Measurements from ENCODE around the gene MGMT. TPM values are rescaled to one million over a fixed set of nuclear protein-coding genes. Genes with fewer than 3 reads are reported as not detected.

The MGMT gene
- polyA plus RNA-seq, 1 experiment = 10.9 TPM

DNA sequence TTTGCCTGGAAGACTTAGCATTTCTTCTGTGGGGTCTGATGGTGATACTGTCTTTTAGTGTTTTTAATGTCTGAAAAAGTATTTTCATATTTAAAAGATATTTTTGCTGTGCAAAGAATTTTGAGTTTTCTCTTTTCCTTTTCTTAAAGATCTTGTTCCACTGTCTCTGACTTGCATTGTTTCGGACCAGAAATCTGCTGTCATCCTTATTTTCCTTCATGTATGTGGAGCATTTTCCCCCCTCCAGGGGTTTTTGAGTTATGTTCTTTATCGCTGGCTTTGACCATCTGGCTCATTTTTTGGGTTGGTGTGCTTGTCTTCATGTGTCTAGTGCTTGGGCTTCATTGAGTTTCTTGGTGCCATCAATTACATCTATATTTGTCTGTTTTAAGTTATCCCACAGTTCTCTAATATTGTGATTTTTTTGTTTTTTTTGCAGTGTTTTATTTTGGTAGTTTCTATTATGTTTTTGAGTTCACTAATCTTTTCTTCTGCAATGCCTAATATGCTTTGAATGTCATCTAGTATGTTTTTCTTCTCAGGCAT is 119.9 kb downstream of the MGMT start:
- POLR2A ChIA-PET = no interaction called here
- no peaks in the 10 kb centered on the region for H3K27me3 ChIP-seq (ENCODE audit: control insufficient read depth, insufficient read depth, low read length)
- TF ChIP-seq, protein P1, sequence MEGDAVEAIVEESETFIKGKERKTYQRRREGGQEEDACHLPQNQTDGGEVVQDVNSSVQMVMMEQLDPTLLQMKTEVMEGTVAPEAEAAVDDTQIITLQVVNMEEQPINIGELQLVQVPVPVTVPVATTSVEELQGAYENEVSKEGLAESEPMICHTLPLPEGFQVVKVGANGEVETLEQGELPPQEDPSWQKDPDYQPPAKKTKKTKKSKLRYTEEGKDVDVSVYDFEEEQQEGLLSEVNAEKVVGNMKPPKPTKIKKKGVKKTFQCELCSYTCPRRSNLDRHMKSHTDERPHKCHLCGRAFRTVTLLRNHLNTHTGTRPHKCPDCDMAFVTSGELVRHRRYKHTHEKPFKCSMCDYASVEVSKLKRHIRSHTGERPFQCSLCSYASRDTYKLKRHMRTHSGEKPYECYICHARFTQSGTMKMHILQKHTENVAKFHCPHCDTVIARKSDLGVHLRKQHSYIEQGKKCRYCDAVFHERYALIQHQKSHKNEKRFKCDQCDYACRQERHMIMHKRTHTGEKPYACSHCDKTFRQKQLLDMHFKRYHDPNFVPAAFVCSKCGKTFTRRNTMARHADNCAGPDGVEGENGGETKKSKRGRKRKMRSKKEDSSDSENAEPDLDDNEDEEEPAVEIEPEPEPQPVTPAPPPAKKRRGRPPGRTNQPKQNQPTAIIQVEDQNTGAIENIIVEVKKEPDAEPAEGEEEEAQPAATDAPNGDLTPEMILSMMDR (IDR thresholded peaks at IDR 0.05; ENCODE audit: low read depth, low read length) = no peak
- peaks cover 48% of the 10 kb centered on the region for H3K9me3 ChIP-seq (ENCODE audit: control insufficient read depth, insufficient read depth, low read length)
- no peak for DNase-seq (ENCODE audit: low read depth, low spot score)
- H3K4me3 ChIP-seq (ENCODE audit: low read depth, low read length) = no peak overlapping the region
- no peak overlapping the region for H3K27ac ChIP-seq (ENCODE audit: low read depth, low read length)
- CTCF ChIA-PET = no interaction called here

DNA sequence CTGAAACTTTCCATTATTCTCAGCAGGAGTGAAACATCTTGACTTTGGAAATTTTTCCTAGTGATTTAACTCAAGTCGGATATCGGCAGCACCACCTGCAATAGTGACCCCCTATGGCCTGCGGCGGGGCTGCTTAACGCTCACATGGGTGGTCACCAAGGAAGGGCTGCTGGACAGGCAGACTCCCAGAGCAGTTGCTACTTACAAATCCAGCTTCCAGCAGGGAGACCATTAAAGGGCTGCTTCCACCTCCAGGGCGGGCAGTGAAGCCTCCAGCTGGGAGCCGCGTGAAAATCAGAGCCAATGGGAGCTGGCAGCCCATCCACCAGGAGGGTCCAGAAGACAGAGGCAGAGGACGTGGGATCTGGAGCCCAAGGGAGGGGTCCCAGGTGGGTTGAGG is 122.5 kb downstream of the MGMT start:
- DNase-seq (ENCODE audit: low read depth, low spot score) = no peak
- no peak overlapping the region for H3K4me3 ChIP-seq (ENCODE audit: low read depth, low read length)
- ChIA-PET POLR2A (no interaction called here), CTCF (no interaction called here)
- H3K9me3 ChIP-seq (ENCODE audit: control insufficient read depth, insufficient read depth, low read length) = peaks cover 45% of the 10 kb centered on the region
- TF ChIP-seq, protein P1 (IDR thresholded peaks at IDR 0.05; ENCODE audit: low read depth, low read length) = no peak
- no peak overlapping the region for H3K27ac ChIP-seq (ENCODE audit: low read depth, low read length)
- no peaks in the 10 kb centered on the region for H3K27me3 ChIP-seq (ENCODE audit: control insufficient read depth, insufficient read depth, low read length)

DNA sequence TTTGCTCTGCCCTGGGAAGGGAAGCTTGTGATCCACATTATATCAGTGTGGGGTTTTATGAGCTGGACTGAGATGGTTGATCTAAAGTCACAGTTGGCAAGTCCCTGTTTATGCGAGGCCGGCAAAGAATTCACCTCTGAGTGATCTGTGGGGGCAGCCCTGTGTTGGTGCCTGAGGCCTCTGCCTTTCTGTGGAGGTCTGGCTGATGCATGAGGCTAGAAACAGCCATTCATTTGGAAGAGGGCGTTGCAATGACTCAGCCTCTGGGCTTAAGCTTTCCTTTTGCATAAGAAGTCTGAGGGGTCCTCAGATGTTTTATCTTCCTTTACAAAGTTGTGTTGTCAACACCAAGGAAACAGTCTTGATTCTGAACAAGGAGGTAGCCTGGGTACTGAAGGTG is 126.9 kb downstream of the MGMT start:
- DNase-seq (ENCODE audit: low read depth, low spot score) = no peak
- H3K9me3 ChIP-seq (ENCODE audit: control insufficient read depth, insufficient read depth, low read length) = peaks cover 39% of the 10 kb centered on the region
- no peak overlapping the region for H3K4me3 ChIP-seq (ENCODE audit: low read depth, low read length)
- H3K27me3 ChIP-seq (ENCODE audit: control insufficient read depth, insufficient read depth, low read length) = no peaks in the 10 kb centered on the region
- TF ChIP-seq, protein P1 (IDR thresholded peaks at IDR 0.05; ENCODE audit: low read depth, low read length) = no peak
- POLR2A ChIA-PET = no interaction called here
- CTCF ChIA-PET = no interaction called here
- H3K27ac ChIP-seq (ENCODE audit: low read depth, low read length) = no peak overlapping the region

DNA sequence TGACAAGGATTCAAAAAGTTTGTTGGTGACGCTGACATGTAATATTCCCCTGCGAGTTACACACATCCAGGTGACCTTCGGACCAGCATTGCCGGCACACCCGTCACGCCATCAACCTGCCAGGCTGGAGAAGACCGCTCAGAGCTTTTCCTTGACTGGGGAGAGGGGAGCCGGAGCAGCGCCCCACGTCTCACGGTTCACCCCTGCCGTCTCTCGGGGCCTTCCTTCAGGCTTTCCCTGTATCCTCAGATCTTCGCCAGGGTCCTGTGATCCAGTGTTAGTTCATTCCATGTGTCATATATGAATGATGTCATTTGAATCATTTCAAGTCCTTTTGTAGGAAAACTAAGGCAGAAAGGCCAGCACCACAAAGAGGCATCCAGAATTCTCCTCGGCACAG is 127.8 kb downstream of the MGMT start:
- Histone ChIP-seq H3K9me3 (ENCODE audit: control insufficient read depth, insufficient read depth, low read length) (peaks cover 32% of the 10 kb centered on the region), H3K27me3 (ENCODE audit: control insufficient read depth, insufficient read depth, low read length) (no peaks in the 10 kb centered on the region), H3K4me3 (ENCODE audit: low read depth, low read length) (no peak overlapping the region), H3K27ac (ENCODE audit: low read depth, low read length) (no peak overlapping the region)
- TF ChIP-seq, protein P1 (IDR thresholded peaks at IDR 0.05; ENCODE audit: low read depth, low read length) = no peak
- POLR2A ChIA-PET = no interaction called here
- CTCF ChIA-PET = no interaction called here
- DNase-seq (ENCODE audit: low read depth, low spot score) = no peak

DNA sequence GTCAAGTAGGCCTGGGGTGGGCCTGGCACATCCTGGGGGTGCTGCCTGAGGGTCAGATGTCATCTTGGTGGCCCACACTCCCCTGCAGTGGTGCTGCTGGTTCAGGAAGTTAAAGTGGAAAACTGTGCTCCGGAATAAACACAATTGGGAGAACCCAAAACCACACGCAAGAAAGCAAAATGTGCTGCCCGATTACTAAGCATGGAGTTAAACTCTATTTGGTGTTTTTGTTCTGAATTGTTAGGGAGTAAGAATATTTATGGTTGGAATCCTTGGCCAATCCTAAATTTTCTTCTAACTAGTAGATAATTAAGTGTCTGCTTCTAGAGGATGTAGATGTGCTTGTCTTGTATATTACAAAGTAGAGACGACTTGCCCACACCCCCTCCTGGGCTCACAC is 131.4 kb downstream of the MGMT start:
- ChIA-PET CTCF (no interaction called here), POLR2A (no interaction called here)
- no peaks in the 10 kb centered on the region for H3K27me3 ChIP-seq (ENCODE audit: control insufficient read depth, insufficient read depth, low read length)
- H3K9me3 ChIP-seq (ENCODE audit: control insufficient read depth, insufficient read depth, low read length) = peaks cover 15% of the 10 kb centered on the region
- no peak overlapping the region for H3K4me3 ChIP-seq (ENCODE audit: low read depth, low read length)
- no peak overlapping the region for H3K27ac ChIP-seq (ENCODE audit: low read depth, low read length)
- TF ChIP-seq, protein P1 (IDR thresholded peaks at IDR 0.05; ENCODE audit: low read depth, low read length) = no peak
- DNase-seq (ENCODE audit: low read depth, low spot score) = no peak
